Ovary (tissue), 3 donors: Measurements from ENCODE around the gene RSF1.

ENCODE experiments used
- EP300 ChIP-seq: sonication (generic); formaldehyde crosslinking; IDR thresholded peaks from one replicate; pipeline ENCODE4 v1.6.1; 2017; ENCODE audit warnings: antibody characterized with exemption
- POLR2A ChIP-seq: fragments of 450-650 bp; IDR thresholded peaks from one replicate; pipeline ENCODE4 v1.6.1; 2017; ENCODE audit warnings: antibody characterized with exemption, mild to moderate bottlenecking, moderate library complexity
- TF ChIP-seq, protein P1 (sequence below), 3 donors: fragments of 450-650 bp in 2 of 3; fragments of 200-600 bp in 1 of 3; IDR thresholded peaks; one replicate each; pipeline versions ENCODE4 v1.5.1 to v1.8.0; 2016 to 2022; ENCODE audit warnings: antibody characterized with exemption in 3 of 3, mild to moderate bottlenecking in 1 of 3
- donor health status: DM: no; HTN: no; CAD: no.

DNA sequence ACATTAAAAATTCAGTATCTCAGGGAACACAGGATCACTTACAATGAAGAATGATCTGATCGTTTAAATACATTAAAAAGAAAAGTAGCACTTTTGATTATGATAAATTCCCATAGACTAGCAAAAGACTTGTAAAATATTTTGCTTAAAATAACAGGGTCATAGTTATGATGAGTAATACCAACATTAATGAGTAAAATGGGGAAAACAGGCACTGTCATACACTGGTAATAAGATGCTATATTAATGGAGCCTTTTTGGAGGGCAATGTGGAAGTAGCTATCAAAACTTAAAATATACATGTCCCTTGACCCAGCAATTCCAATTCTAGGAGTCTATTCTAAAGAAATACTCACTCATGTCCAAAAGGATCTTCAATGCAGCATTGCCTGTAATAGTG, 121.1 kb downstream of the RSF1 start:
- no peak for TF ChIP-seq POLR2A
- TF ChIP-seq, protein P1, sequence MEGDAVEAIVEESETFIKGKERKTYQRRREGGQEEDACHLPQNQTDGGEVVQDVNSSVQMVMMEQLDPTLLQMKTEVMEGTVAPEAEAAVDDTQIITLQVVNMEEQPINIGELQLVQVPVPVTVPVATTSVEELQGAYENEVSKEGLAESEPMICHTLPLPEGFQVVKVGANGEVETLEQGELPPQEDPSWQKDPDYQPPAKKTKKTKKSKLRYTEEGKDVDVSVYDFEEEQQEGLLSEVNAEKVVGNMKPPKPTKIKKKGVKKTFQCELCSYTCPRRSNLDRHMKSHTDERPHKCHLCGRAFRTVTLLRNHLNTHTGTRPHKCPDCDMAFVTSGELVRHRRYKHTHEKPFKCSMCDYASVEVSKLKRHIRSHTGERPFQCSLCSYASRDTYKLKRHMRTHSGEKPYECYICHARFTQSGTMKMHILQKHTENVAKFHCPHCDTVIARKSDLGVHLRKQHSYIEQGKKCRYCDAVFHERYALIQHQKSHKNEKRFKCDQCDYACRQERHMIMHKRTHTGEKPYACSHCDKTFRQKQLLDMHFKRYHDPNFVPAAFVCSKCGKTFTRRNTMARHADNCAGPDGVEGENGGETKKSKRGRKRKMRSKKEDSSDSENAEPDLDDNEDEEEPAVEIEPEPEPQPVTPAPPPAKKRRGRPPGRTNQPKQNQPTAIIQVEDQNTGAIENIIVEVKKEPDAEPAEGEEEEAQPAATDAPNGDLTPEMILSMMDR (IDR thresholded peaks at IDR 0.05): no peak
- TF ChIP-seq EP300: no peak
